Globus pallidus (tissue), 1 donor: ENCODE data around the gene ARFGAP2.
A peak's percentile ranks its signal among the peaks of the same experiment; 100 is the strongest.

ENCODE experiments used
- DNase-seq: peaks from one replicate; pipeline ENCODE4 v3.0.0-alpha.2; 2015; ENCODE audit warnings: low spot score

Gene ARFGAP2

GRCh38 chr11:47171061-47171838 is 5.4 kb downstream of the ARFGAP2 start:
- no peak for DNase-seq

GRCh38 chr11:47166368-47166767 is 10.3 kb downstream of the ARFGAP2 start:
- no peak for DNase-seq

GRCh38 chr11:47165253-47165840 is 11.3 kb downstream of the ARFGAP2 start:
- no peak for DNase-seq

- no peak for DNase-seq
These were observed 12.4 kb downstream of the ARFGAP2 start for GRCh38 chr11:47164321-47164720.

GRCh38 chr11:47163898-47164297 is 12.8 kb downstream of the ARFGAP2 start:
- no peak for DNase-seq

- no peak for DNase-seq
These were observed 13.5 kb downstream of the ARFGAP2 start for GRCh38 chr11:47163193-47163592.

- DNase-seq, result no peak
These were observed 14.3 kb downstream of the ARFGAP2 start for GRCh38 chr11:47162426-47162825.

- DNase-seq, result no peak
These were observed 14.8 kb downstream of the ARFGAP2 start for GRCh38 chr11:47161890-47162289.

GRCh38 chr11:47161134-47161854 is 15.4 kb downstream of the ARFGAP2 start:
- DNase-seq, result peak; percentile 74

GRCh38 chr11:47160753-47161133 is 15.9 kb downstream of the ARFGAP2 start:
- no peak for DNase-seq

- no peak for DNase-seq
These were observed 18.4 kb downstream of the ARFGAP2 start for GRCh38 chr11:47158242-47158641.

GRCh38 chr11:47157805-47158204 is 18.9 kb downstream of the ARFGAP2 start:
- DNase-seq, result no peak

- DNase-seq, result no peak
These were observed 19.7 kb downstream of the ARFGAP2 start for GRCh38 chr11:47156951-47157350.

GRCh38 chr11:47156333-47156732 is 20.3 kb downstream of the ARFGAP2 start:
- no peak for DNase-seq

GRCh38 chr11:47155879-47156278 is 20.8 kb downstream of the ARFGAP2 start:
- no peak for DNase-seq

- DNase-seq, result no peak
These were observed 21.8 kb downstream of the ARFGAP2 start for GRCh38 chr11:47154616-47155570.

GRCh38 chr11:47152953-47153950 is 23.4 kb downstream of the ARFGAP2 start:
- peak; percentile 90 for DNase-seq

GRCh38 chr11:47152126-47152952 is 24.3 kb downstream of the ARFGAP2 start:
- DNase-seq, result no peak

GRCh38 chr11:47149782-47150181 is 26.9 kb downstream of the ARFGAP2 start:
- no peak for DNase-seq
